Liver (tissue), 9 donors: Measurements from ENCODE around the gene NPNT. TPM values are rescaled to one million over a fixed set of nuclear protein-coding genes. Genes with fewer than 3 reads are reported as not detected.

Source experiments
- DNase-seq: peaks from one replicate; pipeline ENCODE4 v3.0.0-alpha.2; 2017; ENCODE audit warnings: low spot score
- H3K27ac ChIP-seq, 2 donors: one replicate each; pipeline ENCODE4 v1.7.0; 2013; ENCODE audit warnings: inconsistent platforms in 2 of 2, low read length in 2 of 2, control low read depth in 1 of 2, low read depth in 1 of 2, mild to moderate bottlenecking in 1 of 2
- H3K27me3 ChIP-seq, 4 donors: one replicate each; pipeline versions ENCODE4 v1.6.1 to v1.7.0; 2013; ENCODE audit warnings: low read length in 3 of 4, inconsistent platforms in 1 of 4, mild to moderate bottlenecking in 1 of 4, moderate library complexity in 1 of 4; ENCODE audit not compliant: control insufficient read depth in 4 of 4, insufficient read depth in 4 of 4
- H3K36me3 ChIP-seq, 4 donors: one replicate each; pipeline versions ENCODE4 v1.6.1 to v1.7.0; 2013; ENCODE audit warnings: low read length in 3 of 4, mild to moderate bottlenecking in 3 of 4, low read depth in 1 of 4, moderate library complexity in 1 of 4; ENCODE audit not compliant: control insufficient read depth in 4 of 4, insufficient read depth in 3 of 4
- H3K4me1 ChIP-seq, 4 donors: one replicate each; pipeline versions ENCODE4 v1.6.1 to v1.7.0; 2013; ENCODE audit warnings: low read length in 3 of 4, mild to moderate bottlenecking in 3 of 4, moderate library complexity in 1 of 4; ENCODE audit not compliant: control insufficient read depth in 4 of 4, insufficient read depth in 4 of 4
- H3K4me3 ChIP-seq, 3 donors: one replicate each; pipeline versions ENCODE4 v1.6.1 to v1.7.0; 2013; ENCODE audit warnings: low read length in 3 of 3, control low read depth in 1 of 3, low read depth in 1 of 3, mild to moderate bottlenecking in 1 of 3
- H3K9ac ChIP-seq, 2 donors: one replicate each; pipeline ENCODE4 v1.7.0; 2013; ENCODE audit warnings: low read length in 2 of 2, mild to moderate bottlenecking in 2 of 2, moderate library complexity in 2 of 2, control low read depth in 1 of 2, low read depth in 1 of 2
- H3K9me3 ChIP-seq, 4 donors: one replicate each; pipeline versions ENCODE4 v1.6.1 to v1.7.0; 2013; ENCODE audit warnings: low read length in 3 of 4; ENCODE audit not compliant: control insufficient read depth in 4 of 4
- EGR1 ChIP-seq, 2 donors: IDR thresholded peaks; 2 replicates each; pipeline ENCODE4 v1.6.1; 2016 to 2018; ENCODE audit warnings: antibody characterized with exemption in 2 of 2, low read depth in 2 of 2
- FOXA1 ChIP-seq: IDR thresholded peaks from 2 replicates; pipeline ENCODE4 v1.6.1; 2016; ENCODE audit warnings: antibody characterized with exemption
- FOXA2 ChIP-seq: IDR thresholded peaks from 2 replicates; pipeline ENCODE4 v1.6.1; 2016; ENCODE audit warnings: antibody characterized with exemption
- GABPA ChIP-seq, 2 donors: IDR thresholded peaks in 1 of 2; conservative IDR thresholded peaks in 1 of 2; 2 replicates each; pipeline ENCODE4 v1.6.1; 2016; ENCODE audit warnings: antibody characterized with exemption in 2 of 2, mild to moderate bottlenecking in 1 of 2, moderate library complexity in 1 of 2
- HNF4A ChIP-seq, 2 donors: conservative IDR thresholded peaks; 2 replicates each; pipeline ENCODE4 v1.6.1; 2016; ENCODE audit warnings: antibody characterized with exemption in 2 of 2, mild to moderate bottlenecking in 2 of 2
- HNF4G ChIP-seq: IDR thresholded peaks from 2 replicates; pipeline ENCODE4 v1.6.1; 2016; ENCODE audit warnings: antibody characterized with exemption
- JUND ChIP-seq, 2 donors: IDR thresholded peaks; 2 replicates each; pipeline ENCODE4 v1.6.1; 2016; ENCODE audit warnings: antibody characterized with exemption in 2 of 2
- NR2F2 ChIP-seq: IDR thresholded peaks from 2 replicates; pipeline ENCODE4 v1.6.1; 2016; ENCODE audit warnings: antibody characterized with exemption
- RAD21 ChIP-seq, 2 donors: IDR thresholded peaks; 2 replicates each; pipeline ENCODE4 v1.6.1; 2016; ENCODE audit warnings: antibody characterized with exemption in 2 of 2, mild to moderate bottlenecking in 2 of 2
- RXRA ChIP-seq, 2 donors: IDR thresholded peaks; 2 replicates each; pipeline ENCODE4 v1.6.1; 2017 to 2018; ENCODE audit warnings: antibody characterized with exemption in 2 of 2, mild to moderate bottlenecking in 1 of 2
- SP1 ChIP-seq: IDR thresholded peaks from 2 replicates; pipeline ENCODE4 v1.6.1; 2018; ENCODE audit warnings: antibody characterized with exemption, mild to moderate bottlenecking
- TAF1 ChIP-seq: conservative IDR thresholded peaks from 2 replicates; pipeline ENCODE4 v1.6.1; 2016; ENCODE audit warnings: antibody characterized with exemption, mild to moderate bottlenecking
- YY1 ChIP-seq: IDR thresholded peaks from 2 replicates; pipeline ENCODE4 v1.6.1; 2016; ENCODE audit warnings: antibody characterized with exemption, mild to moderate bottlenecking
- WGBS: extraction: QIAGEN DNeasy Blood & Tissue Kit; methylation state at CpG from one replicate; pipeline ENCODE4 v1.1.7; 2013; 5-methylcytosine and 5-hydroxymethylcytosine counted together
- polyA plus RNA-seq, 2 donors: library from polyadenylated mRNA; stranded (reverse) in 1 of 2; unstranded in 1 of 2; fragments of 200-250 nt in 1 of 2; fragments of >200 nt in 1 of 2; fragmentation: Nextera tagmentation in 1 of 2; extraction: Ambion mirVana in 1 of 2; gene quantifications; one replicate each; pipeline versions ENCODE4 v1.2.1 to v1.2.3, GENCODE V29; 2013 to 2015
- total RNA-seq, 2 donors: library from RNA; depleted of rRNA; stranded (reverse); fragments of >200 nt; gene quantifications; one replicate each; pipeline ENCODE4 v1.2.3, GENCODE V29; 2014
- TF ChIP-seq, protein P1 (sequence below): IDR thresholded peaks from 2 replicates; pipeline ENCODE4 v1.6.1; 2016; ENCODE audit warnings: antibody characterized with exemption
- TF ChIP-seq, protein P2 (sequence below): IDR thresholded peaks from 2 replicates; pipeline ENCODE4 v1.6.1; 2016; ENCODE audit warnings: antibody characterized with exemption
- TF ChIP-seq, protein P3 (sequence below): IDR thresholded peaks from 2 replicates; pipeline ENCODE4 v1.6.1; 2016; ENCODE audit warnings: antibody characterized with exemption, mild to moderate bottlenecking
- TF ChIP-seq, protein P4 (sequence below): fragments of 150-350 bp; IDR thresholded peaks from 2 replicates; pipeline ENCODE4 v1.5.1; 2017; ENCODE audit warnings: improper control_type of control experiment, low read depth, low read length; ENCODE audit not compliant: missing input control
- TF ChIP-seq, protein P5 (sequence below): IDR thresholded peaks from 2 replicates; pipeline ENCODE4 v1.6.1; 2016; ENCODE audit warnings: antibody characterized with exemption
- donor health status: healthy.
- donor health status: healthy.
- donor health status: healthy.
- donor health status: healthy.
- donor health status: healthy.

Gene NPNT
- total and polyA plus RNA-seq, 4 donors: 1.3 to 4.4 (median 2.0) TPM

DNA sequence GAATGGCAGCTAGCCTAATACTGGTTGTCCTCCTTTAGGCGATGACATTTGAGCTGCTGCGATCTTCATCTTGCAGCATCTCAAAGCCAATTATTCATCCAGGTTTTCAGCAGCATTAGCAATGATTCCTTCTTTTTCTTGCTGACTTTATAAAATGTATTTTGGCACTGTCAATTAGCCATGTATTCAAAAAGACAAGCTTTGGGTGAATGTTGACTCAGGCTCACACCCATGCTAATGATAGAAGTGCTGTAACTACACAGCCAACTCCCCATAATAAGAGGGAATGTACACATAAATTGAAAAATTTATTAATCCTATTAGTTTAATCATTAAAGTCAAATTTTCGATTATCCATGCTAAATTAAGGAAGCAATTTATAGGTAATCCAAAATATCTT lies 24.3 kb upstream of the NPNT start:
- Histone ChIP-seq H3K4me1 (no peaks in the 10 kb centered on the region), H3K36me3 (no peaks in the 10 kb centered on the region), H3K27ac (no peak overlapping the region), H3K9ac (no peak overlapping the region), H3K9me3 (no peaks in the 10 kb centered on the region), H3K4me3 (no peak overlapping the region), H3K27me3 (no peaks in the 10 kb centered on the region)
- no peak for DNase-seq
- TF ChIP-seq, protein P1, sequence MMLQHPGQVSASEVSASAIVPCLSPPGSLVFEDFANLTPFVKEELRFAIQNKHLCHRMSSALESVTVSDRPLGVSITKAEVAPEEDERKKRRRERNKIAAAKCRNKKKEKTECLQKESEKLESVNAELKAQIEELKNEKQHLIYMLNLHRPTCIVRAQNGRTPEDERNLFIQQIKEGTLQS: no peak
- no peak for TF ChIP-seq RAD21 (IDR thresholded peaks at IDR 0.05)
- no peak for TF ChIP-seq HNF4A (conservative IDR thresholded peaks at IDR 0.05)
- TF ChIP-seq EGR1 (IDR thresholded peaks at IDR 0.05; ENCODE audit: low read depth in 2 of 2): no peak
- TF ChIP-seq TAF1: no peak
- no peak for TF ChIP-seq SP1
- TF ChIP-seq, protein P2, sequence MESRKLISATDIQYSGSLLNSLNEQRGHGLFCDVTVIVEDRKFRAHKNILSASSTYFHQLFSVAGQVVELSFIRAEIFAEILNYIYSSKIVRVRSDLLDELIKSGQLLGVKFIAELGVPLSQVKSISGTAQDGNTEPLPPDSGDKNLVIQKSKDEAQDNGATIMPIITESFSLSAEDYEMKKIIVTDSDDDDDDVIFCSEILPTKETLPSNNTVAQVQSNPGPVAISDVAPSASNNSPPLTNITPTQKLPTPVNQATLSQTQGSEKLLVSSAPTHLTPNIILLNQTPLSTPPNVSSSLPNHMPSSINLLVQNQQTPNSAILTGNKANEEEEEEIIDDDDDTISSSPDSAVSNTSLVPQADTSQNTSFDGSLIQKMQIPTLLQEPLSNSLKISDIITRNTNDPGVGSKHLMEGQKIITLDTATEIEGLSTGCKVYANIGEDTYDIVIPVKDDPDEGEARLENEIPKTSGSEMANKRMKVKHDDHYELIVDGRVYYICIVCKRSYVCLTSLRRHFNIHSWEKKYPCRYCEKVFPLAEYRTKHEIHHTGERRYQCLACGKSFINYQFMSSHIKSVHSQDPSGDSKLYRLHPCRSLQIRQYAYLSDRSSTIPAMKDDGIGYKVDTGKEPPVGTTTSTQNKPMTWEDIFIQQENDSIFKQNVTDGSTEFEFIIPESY: no peak
- no peak for TF ChIP-seq FOXA1
- TF ChIP-seq, protein P3, sequence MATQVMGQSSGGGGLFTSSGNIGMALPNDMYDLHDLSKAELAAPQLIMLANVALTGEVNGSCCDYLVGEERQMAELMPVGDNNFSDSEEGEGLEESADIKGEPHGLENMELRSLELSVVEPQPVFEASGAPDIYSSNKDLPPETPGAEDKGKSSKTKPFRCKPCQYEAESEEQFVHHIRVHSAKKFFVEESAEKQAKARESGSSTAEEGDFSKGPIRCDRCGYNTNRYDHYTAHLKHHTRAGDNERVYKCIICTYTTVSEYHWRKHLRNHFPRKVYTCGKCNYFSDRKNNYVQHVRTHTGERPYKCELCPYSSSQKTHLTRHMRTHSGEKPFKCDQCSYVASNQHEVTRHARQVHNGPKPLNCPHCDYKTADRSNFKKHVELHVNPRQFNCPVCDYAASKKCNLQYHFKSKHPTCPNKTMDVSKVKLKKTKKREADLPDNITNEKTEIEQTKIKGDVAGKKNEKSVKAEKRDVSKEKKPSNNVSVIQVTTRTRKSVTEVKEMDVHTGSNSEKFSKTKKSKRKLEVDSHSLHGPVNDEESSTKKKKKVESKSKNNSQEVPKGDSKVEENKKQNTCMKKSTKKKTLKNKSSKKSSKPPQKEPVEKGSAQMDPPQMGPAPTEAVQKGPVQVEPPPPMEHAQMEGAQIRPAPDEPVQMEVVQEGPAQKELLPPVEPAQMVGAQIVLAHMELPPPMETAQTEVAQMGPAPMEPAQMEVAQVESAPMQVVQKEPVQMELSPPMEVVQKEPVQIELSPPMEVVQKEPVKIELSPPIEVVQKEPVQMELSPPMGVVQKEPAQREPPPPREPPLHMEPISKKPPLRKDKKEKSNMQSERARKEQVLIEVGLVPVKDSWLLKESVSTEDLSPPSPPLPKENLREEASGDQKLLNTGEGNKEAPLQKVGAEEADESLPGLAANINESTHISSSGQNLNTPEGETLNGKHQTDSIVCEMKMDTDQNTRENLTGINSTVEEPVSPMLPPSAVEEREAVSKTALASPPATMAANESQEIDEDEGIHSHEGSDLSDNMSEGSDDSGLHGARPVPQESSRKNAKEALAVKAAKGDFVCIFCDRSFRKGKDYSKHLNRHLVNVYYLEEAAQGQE: no peak
- no peak for TF ChIP-seq JUND (IDR thresholded peaks at IDR 0.05)
- TF ChIP-seq, protein P4, sequence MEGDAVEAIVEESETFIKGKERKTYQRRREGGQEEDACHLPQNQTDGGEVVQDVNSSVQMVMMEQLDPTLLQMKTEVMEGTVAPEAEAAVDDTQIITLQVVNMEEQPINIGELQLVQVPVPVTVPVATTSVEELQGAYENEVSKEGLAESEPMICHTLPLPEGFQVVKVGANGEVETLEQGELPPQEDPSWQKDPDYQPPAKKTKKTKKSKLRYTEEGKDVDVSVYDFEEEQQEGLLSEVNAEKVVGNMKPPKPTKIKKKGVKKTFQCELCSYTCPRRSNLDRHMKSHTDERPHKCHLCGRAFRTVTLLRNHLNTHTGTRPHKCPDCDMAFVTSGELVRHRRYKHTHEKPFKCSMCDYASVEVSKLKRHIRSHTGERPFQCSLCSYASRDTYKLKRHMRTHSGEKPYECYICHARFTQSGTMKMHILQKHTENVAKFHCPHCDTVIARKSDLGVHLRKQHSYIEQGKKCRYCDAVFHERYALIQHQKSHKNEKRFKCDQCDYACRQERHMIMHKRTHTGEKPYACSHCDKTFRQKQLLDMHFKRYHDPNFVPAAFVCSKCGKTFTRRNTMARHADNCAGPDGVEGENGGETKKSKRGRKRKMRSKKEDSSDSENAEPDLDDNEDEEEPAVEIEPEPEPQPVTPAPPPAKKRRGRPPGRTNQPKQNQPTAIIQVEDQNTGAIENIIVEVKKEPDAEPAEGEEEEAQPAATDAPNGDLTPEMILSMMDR: no peak
- TF ChIP-seq GABPA (IDR thresholded peaks at IDR 0.05 in 1 of 2, conservative IDR thresholded peaks at IDR 0.05 in 1 of 2): no peak
- TF ChIP-seq RXRA (IDR thresholded peaks at IDR 0.05): no peak
- TF ChIP-seq, protein P5, sequence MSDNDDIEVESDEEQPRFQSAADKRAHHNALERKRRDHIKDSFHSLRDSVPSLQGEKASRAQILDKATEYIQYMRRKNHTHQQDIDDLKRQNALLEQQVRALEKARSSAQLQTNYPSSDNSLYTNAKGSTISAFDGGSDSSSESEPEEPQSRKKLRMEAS: no peak
- no peak for TF ChIP-seq YY1
- WGBS: 69% methylated on average over 3 of the region's 3 CpGs

DNA sequence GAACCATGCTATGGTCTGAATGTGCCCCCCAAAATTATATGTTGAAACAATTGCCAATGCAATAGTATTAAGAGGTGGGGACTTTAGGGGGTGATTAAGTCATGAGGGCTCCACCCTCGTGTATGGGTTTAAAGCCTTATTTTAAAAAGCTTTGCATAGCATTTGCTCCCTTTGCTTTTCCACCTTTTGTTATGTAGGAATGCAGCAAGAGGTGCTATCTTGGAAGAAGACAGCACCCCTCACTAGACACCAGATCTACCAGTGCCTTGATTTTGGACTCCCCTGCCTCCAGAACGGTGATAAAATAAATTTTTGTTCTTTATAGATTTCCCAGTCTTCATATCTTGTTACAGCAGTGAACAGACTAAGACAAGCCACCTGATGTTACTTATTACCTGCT lies 23.3 kb upstream of the NPNT start:
- WGBS: 65% methylated on average over 2 of the region's 2 CpGs
- Histone ChIP-seq H3K36me3 (no peaks in the 10 kb centered on the region), H3K4me1 (no peaks in the 10 kb centered on the region), H3K9ac (no peak overlapping the region), H3K9me3 (no peaks in the 10 kb centered on the region), H3K27me3 (no peaks in the 10 kb centered on the region), H3K4me3 (no peak overlapping the region), H3K27ac (no peak overlapping the region)
- no peak for DNase-seq
- TF ChIP-seq HNF4A (conservative IDR thresholded peaks at IDR 0.05) (no peak), EGR1 (IDR thresholded peaks at IDR 0.05; ENCODE audit: low read depth in 2 of 2) (no peak), NR2F2 (no peak), FOXA2 (no peak), HNF4G (no peak), YY1 (no peak), JUND (IDR thresholded peaks at IDR 0.05) (no peak), TAF1 (no peak), RXRA (IDR thresholded peaks at IDR 0.05) (no peak)
- TF ChIP-seq, protein P2: no peak
- TF ChIP-seq, protein P4: no peak
